Heart left ventricle (tissue), 13 donors: ENCODE measurements around the gene MAN2B2.

Experiments used
- POLR2A ChIP-seq, 2 donors: fragments of 450-650 bp; IDR thresholded peaks; one replicate each; pipeline ENCODE4 v1.6.1; 2017; ENCODE audit warnings: antibody characterized with exemption in 2 of 2, mild to moderate bottlenecking in 2 of 2, moderate library complexity in 2 of 2
- TF ChIP-seq, protein P1 (sequence below), 12 donors: fragments of 200-600 bp; sonication (generic) in 4 of 12; IDR thresholded peaks; one replicate each; pipeline versions ENCODE4 v1.5.0 to v1.8.0; 2018 to 2022; ENCODE audit warnings: antibody characterized with exemption in 12 of 12, mild to moderate bottlenecking in 5 of 12
- donor health status: ischemic (EF 13 %, LVEDD 7.1; RV severe dilation, severe dysfunction).
- donor health status: DM: no; HTN: yes; CAD: no.
- donor health status: DM: no; HTN: no; CAD: no.
- donor health status: ischemic (EF 25% LVEDD 6.9; RV normal size, moderate dysfunction).
- donor health status: ischemic (EF 25% LVEDD 5.7; RV mildly dilated, moderate dysfunction).
- donor health status: ischemic (EF 35%, LVEDD 5.7; RV mildly dilated, moderate dysfunction).
- donor health status: nonischemic (EF 11% LVEDD 7.7; RV severe dilation, severe dysfunction).
- donor health status: DM: yes; HTN: yes; CAD: no.
- donor health status: PGD.
- donor health status: ischemic (EF 29% LVEDD 5.4; RV normal size, mild dysfunction).
- donor health status: nonischemic (EF 23%, LVEDD 6.1; RV moderate dilation, normal function).

DNA sequence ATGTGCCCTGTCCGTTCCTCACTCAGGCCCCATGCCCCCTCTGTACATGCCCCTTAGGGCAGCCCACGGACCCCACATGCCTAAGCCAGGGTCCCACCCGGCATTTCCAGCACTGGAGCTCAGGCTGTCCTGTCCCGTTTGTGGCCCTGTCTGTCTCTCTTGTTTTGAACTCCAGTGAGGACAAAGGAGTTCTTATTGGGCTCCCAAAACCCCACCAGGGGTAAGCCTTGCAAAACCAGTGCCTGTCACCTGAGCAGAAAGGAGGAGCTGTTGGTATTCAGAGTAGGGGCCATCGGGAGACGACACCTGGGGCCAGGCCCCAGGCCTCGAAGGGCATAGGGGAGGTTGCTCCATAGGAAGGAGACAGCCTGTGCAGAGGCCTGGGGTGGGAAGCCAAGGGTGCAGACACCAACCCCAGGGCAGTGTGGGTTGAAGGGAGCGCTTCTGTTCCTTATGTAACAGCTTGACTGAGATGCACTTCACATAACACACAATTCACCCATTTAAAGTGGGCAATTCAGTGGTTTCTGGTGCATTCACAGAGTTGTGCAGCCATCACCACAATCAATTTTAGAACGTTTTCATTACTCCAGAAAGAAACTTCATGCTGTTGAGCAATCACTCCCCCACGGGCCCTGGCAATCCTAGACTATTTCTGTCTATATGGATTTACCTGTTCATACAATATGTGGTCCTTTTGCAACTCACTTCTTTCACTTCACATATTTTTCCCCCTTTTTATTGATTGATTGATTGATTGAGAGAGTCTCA, 31.7 kb downstream of the MAN2B2 start:
- TF ChIP-seq, protein P1, sequence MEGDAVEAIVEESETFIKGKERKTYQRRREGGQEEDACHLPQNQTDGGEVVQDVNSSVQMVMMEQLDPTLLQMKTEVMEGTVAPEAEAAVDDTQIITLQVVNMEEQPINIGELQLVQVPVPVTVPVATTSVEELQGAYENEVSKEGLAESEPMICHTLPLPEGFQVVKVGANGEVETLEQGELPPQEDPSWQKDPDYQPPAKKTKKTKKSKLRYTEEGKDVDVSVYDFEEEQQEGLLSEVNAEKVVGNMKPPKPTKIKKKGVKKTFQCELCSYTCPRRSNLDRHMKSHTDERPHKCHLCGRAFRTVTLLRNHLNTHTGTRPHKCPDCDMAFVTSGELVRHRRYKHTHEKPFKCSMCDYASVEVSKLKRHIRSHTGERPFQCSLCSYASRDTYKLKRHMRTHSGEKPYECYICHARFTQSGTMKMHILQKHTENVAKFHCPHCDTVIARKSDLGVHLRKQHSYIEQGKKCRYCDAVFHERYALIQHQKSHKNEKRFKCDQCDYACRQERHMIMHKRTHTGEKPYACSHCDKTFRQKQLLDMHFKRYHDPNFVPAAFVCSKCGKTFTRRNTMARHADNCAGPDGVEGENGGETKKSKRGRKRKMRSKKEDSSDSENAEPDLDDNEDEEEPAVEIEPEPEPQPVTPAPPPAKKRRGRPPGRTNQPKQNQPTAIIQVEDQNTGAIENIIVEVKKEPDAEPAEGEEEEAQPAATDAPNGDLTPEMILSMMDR (IDR thresholded peaks at IDR 0.05), result no peak
- no peak for TF ChIP-seq POLR2A (IDR thresholded peaks at IDR 0.05)
